GM19467 (cell line): Measurements from ENCODE around the gene PRKAG3.
"Not testable (repeated sequence)": the region's sequence is repeated elsewhere in the genome, so short reads cannot be mapped to it uniquely, and the experiment has no call there.

Experiments
- ATAC-seq: cut with Tn5 transposase; IDR thresholded peaks from one replicate; pipeline ENCODE4 v1.9.1; 2021; ENCODE audit warnings: mild to moderate bottlenecking, moderate library complexity; ENCODE audit not compliant: unreplicated experiment

Gene PRKAG3

DNA sequence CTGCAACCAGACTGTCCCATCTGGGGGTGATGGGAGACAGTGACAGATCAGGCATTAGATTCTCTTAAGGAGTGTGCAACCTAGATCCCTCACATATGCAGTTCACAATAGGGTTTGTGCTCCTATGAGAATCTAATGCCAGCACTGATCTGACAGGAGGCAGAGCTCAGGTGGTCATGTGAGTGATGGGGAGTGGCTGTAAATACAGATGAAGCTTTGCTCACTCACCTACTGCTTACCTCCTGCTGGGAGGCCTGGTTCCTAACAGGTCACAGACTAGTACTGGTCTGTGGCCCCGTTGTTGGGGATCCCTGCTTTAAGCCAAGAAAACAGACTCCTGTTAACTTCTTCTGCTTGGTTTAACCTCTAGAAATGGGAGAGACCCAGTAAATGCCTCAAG lies 46.5 kb downstream of the PRKAG3 start:
- no peak for ATAC-seq

GRCh38 chr2:218783688-218784087 lies 47.9 kb downstream of the PRKAG3 start:
- ATAC-seq, result no peak

GRCh38 chr2:218782528-218782844 lies 49.1 kb downstream of the PRKAG3 start:
- no peak for ATAC-seq

GRCh38 chr2:218781691-218782527 lies 49.7 kb downstream of the PRKAG3 start, which contains the start of gene CYP27A1:
CYP27A1 (plus strand) TSS chr2:218782147; CDS start chr2:218782183, 36 bp downstream.
- no peak for ATAC-seq

- no peak for ATAC-seq
These were observed 50.5 kb downstream of the PRKAG3 start for GRCh38 chr2:218780851-218781690.

DNA sequence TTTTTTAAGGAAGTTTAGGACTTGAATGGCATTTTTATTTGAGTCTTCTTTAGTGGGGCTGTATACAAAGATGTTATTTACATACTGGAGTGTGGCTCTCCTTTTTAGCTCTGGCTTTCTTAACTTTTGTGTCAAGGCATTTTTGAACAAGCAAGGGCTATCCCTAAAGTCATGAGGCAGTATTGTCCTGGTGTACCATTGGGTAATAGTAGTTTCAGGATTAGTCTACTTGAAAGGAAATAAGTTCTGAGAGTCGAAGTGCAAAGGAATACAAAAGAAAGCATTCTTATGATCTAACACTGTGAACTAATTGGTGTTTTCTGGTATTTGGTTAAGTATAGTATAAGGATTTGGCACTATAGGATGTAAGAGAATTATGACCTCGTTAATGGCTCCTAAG lies 51.6 kb downstream of the PRKAG3 start:
- no peak for ATAC-seq

DNA sequence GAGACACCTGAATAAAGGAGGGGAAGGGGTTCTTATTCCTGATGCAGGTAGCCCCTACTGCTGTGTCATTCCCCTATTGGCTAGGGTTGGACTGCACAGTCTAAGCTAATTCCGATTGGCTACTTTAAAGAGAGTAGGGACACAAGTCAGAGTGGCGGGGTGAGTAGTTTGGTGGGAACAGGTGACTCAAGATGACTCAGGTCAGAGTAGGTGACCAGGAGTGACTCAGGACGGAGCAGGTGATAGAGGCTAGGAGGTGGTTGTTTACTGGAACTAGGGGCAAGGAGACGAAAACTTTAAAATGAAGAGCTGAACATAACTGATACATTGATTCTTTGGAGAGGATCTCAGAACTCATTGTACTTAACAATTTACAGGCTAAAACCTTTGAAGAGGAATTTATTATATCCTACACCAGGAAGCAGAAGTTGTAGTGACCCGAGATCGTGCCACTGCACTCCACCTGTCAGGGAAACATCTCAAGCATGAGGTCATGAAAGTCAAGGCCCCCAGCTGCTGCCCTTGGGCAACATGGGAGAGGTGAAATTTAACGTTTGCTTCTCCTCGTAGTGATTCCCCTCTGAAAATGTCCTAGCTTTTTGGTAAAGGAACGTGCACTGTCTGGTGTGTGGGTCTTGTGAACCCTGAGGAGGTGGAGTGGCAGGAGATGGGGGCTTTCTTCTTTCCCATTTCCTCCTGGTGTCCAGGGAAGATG lies 54.2 kb downstream of the PRKAG3 start:
- no peak for ATAC-seq

DNA sequence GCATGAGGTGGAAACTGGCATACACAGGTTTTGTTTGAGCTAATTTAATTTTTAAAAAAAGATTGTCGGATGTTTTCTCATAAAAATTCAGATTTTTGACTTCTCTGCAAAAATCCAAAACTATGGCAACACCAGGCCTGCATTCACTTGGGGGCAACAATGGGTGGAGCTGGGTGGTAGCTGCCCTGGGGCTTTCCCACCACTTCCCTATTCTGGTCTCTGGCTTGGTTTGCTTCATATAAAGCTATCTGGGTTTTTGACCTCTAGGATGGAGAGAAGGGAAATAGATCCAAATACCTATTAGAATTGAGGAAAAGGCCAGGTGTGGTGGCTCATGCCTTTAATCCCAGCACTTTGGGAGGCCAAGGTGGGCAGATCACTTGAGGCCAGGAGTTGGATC lies 55.1 kb downstream of the PRKAG3 start:
- ATAC-seq, result no peak

DNA sequence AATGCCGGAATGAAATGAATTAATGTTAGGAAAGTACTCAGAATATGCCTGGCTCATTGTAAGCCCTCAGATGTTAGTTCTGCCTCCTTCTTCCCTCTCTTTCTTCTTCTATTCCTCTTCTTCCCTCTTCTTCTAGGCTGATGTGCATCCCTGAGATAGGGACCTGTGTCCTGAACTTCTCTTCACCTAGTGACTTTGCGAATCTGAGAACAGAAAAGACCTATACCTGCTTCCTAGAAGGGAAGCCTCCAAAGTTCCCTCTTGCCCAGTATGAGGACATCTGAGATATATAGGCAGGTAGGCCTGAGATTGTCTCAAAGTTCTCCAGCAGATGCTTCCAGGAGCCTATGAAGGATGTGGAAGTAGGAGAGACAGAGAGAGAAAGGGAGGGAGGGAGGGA lies 57.7 kb downstream of the PRKAG3 start:
- ATAC-seq, result no peak

DNA sequence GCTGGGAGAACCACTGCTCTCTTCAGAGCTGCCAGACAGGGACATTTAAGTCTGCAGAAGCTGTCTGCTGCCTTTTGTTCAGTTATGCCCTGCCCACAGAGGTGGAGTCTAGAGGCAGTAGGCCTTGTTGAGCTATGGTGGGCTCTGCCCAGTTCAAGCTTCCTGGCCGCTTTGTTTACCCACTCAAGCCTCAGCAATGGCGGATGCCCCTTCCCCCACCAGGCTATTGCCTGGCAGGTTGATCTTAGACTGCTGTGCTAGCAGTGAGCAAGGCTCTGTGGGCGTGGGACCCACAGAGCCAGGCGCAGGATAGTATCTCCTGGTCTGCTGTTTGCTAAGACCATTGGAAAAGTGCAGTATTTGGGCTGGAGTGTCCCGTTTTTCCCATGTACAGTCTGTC lies 58.8 kb downstream of the PRKAG3 start:
- not testable (repeated sequence) for ATAC-seq
